Measurements from ENCODE around the gene EDAR. TPM values are rescaled to one million over a fixed set of nuclear protein-coding genes. Genes with fewer than 3 reads are reported as not detected.

Gene EDAR
- total RNA-seq, 1 experiment from 2014 or later = not detected

DNA sequence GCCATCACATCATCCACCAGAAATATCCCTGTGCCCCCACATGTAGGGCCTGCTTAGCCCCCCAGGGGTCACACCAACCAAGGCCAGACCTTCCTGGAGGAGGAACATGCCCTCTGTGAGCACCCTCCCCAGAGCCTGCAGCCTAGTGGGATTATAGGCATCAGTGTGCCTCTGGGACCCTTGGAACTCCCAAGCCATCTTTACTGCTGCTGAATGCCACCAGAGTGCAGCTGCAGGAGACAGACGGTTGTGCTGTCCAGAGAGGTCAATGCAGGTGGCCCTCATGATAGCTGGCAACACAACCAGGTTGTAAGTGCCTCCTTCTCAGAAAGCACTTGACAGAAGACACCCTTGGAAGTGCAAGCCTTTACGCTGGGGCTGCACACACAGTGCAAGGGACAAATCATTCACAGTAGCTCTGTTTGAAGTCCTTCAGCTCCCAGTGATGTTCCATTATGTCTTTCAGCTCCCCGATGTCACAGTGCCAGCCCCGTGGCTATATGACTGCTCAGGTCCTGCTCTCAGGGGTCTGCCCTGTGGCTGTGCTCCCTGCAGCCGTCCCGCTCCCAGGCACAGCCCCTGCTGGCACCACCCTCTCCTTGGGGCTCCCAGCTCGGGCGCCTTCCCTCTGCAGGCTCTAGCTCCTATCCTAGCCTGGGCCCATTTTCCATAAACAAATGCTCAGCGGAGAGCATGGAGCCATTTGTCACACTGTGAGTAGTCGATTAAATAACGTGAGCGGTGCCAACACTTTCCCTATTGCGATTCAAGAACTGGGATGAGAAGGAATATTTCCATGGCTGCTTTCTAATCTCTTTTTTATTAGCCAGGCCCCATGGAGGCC is 65.1 kb downstream of the EDAR start:
- no peak for DNase-seq (ENCODE audit: low read depth)

- DNase-seq (ENCODE audit: low read depth) = no peak
Observed at GRCh38 chr2:108923019-108923700, 65.9 kb downstream of the EDAR start.

GRCh38 chr2:108922141-108922915 is 66.7 kb downstream of the EDAR start:
- peak; percentile 73 for DNase-seq (ENCODE audit: low read depth)

DNA sequence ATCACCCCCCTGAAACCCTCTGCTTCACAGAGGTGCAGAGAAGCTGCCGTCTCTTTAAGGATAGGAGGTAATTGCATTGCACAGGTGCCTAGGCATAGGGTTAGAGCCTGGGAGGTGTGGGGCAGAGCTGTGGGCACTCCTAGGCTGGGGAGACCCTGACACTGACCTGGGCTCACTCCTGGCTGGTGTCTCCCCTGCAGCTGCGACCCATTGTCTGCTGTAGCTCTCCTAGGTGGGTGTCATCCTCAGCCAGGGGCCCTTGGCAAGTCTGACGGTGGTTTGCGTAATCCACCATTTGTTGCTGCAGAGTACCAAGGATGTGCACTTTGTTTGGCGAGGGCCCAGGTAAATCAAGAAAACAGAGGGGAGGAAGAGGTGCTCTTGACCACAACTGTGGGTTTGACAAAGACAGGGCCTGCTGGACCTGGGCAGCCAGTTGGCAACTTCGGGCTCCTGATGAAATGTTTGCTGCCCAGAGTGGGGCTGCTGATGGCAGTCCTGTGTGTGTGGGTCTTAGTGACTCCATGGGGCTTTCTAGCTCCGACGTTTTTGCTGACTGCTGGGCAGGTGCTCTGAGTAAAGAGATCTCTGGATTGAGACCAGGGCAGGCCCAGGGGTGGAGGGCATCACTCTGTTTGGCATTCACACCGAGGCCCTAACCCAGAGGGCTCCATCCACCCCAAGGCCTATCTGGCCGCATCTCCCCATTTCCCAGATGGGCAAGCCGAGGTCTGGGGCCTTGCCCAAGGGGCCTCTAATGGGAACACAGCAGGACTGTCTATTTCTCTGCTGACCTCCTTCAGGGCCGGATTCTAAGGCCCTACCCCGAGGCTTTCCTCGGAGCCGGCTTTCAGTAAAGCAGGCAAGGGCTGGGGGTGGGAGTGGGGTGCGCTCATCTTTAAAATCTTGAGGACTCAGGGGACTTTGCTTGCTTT is 67.7 kb downstream of the EDAR start:
- DNase-seq (ENCODE audit: low read depth) = no peak

DNA sequence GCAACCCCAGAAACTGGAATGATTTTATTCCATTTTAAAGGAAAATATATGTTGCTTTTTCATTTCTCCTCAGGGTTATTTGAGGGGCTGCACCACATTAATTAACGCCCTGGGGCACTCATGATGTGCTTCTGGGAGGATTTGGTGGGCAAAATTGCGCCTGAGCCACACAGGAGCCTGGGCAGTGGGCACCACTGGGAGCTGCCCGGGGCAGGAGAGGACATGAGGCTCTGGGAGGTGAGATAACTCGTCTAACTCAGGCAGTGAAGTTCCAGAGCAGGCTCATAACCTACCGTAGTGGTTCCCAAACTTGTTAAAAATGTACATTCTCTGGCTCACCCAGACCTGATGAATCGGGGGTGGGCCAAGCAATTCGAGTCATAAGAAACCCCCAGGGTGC is 68.3 kb downstream of the EDAR start:
- no peak for DNase-seq (ENCODE audit: low read depth)

- no peak for DNase-seq (ENCODE audit: low read depth)
Observed at GRCh38 chr2:108919571-108920373, 69.2 kb downstream of the EDAR start.

DNA sequence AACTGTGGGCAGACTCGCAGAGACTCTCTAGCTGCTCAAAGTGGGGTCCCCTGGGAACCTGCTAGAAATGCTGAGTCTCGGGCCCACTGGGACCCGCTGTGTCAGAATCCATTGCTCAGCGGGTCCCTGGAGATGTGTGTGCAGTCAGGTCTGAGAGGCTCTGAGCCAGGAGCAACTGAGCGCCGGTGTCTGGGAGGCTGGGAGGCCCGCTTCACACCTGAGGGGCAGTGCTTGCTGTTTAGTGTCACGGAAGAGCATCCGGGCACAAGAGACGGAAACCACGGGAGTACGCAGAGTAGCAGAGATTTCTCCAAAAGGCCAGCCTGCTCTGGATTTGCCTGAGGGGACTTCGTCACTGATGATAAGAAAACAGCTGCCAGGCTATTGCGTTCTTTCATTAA is 70.1 kb downstream of the EDAR start:
- peak; percentile 71 for DNase-seq (ENCODE audit: low read depth)

DNA sequence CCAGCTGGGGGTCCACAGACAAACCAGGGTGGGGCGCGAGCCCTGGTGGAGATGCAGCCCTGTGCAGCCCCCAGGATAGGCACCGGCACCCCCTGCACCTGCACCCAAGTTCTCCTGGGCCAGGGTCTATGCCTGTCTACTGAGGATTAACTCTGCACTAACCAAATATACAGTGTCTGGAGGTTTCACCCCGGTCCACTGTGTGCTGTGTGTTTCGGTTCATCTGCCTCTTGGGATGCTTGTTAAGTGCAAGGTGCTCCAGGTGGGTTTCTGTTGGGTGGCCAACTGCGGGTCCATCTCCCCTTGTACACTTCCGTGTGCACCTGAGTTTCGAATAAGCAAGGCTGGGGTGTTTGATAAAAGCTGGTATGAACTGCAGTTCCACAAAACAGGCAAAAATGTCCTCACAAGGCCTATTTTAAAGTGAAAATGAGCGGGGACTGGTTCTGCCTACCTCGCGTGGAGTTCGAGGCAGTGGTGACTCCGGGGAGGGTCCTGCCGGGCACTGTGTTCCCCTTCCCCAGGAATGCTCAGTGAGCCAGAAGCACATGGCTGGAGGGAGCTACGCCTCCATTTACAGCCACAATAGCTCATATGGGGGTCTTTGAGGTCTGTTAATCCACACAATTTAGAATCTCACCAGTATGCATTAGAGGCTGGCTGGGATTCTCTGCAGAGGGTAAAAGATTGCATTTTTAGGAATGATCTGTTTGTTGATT is 70.7 kb downstream of the EDAR start:
- DNase-seq (ENCODE audit: low read depth) = no peak

DNA sequence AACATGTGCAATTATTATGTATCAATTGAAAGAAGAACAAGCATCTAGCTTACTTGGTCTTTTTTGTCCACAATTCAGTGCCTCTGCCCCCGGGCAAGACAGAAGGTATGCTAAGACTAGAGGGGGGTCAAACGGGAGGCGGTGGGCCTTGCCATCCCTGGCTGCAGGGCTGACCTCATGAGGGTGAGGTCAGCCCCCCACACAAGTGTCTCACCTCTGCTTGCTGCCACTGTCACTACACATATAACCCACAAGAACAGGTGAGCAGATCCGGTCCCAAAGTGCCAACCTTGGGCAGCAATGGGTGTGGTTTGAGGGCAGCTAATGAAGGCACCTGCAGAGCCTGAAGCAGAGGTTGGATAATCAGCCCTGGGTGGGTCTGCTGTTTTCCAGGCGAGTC is 71.5 kb downstream of the EDAR start:
- DNase-seq (ENCODE audit: low read depth) = no peak

- no peak for DNase-seq (ENCODE audit: low read depth)
Observed at GRCh38 chr2:108916796-108917421, 72.1 kb downstream of the EDAR start.

GRCh38 chr2:108916122-108916795 is 72.8 kb downstream of the EDAR start:
- no peak for DNase-seq (ENCODE audit: low read depth)

DNA sequence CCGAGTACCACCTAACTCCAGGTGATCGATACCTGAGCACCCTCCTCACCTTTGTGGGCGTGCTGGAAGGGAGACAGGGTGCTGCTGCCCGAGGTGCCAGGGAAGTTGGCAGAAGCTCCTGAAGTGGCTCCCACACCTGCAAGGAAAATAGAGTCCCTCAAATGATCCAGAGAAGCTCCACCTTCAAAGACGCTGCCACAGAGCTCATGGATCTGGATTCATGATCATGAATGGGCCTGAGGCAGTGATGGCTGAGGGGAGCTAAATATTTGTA is 76.5 kb downstream of the EDAR start:
- no peak for DNase-seq (ENCODE audit: low read depth)

DNA sequence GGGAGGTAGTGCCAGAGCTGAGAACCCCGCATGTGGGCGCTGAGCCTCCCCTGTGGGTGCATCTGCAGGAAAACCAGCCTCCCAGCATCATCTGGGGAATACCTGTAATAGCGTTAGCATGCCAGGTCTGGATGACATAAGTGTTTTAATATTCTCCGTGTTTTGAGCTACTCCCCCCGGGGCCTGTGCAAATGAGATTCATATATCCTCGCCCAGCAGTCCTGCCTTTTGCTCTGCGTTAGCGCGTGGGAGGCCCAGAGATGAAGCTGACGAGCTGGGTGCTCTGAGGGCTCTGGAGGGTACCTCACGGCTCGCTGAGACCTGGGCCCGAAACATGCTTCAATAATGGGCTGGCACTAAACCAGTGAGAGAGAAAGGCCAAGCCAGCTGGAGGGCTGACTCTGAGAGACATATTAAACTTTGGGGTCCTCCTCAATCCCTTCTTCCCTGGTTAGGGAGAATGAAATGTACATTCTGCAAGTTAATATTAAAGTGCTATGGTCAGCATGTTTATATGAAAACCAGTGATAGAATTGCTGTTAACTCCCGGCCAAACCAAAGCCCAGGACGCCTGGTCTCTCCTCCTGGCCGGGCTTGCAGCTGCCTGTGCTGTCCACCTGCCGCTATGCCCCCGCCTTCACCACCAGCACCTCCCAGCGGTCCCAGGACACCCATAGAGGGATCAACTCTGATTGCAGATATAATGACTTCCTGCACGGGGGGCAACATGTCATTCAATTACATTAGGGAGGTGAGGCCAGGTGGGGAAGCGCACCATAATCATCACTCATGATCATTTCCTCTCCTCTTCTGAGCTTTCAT is 77.0 kb downstream of the EDAR start:
- DNase-seq (ENCODE audit: low read depth) = no peak

DNA sequence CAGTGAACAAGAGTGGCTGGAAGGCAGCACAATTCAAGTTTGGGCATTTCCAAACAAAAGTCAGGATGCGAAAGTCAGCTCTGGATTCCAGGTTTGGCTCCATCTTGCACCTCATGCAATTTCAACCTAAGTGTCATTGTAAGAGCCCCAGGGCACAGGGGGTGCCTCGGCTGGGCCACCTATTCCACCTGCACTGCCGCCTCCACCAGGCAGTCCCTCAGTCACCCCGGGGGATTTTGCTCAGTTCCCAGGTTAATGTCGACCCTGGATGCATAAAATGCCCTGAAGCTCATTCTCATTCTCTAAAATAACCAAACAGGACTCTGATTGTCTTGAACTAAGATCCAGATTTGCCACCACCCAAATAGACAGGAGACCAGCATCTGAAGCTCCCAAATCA is 77.6 kb downstream of the EDAR start:
- DNase-seq (ENCODE audit: low read depth) = no peak

DNA sequence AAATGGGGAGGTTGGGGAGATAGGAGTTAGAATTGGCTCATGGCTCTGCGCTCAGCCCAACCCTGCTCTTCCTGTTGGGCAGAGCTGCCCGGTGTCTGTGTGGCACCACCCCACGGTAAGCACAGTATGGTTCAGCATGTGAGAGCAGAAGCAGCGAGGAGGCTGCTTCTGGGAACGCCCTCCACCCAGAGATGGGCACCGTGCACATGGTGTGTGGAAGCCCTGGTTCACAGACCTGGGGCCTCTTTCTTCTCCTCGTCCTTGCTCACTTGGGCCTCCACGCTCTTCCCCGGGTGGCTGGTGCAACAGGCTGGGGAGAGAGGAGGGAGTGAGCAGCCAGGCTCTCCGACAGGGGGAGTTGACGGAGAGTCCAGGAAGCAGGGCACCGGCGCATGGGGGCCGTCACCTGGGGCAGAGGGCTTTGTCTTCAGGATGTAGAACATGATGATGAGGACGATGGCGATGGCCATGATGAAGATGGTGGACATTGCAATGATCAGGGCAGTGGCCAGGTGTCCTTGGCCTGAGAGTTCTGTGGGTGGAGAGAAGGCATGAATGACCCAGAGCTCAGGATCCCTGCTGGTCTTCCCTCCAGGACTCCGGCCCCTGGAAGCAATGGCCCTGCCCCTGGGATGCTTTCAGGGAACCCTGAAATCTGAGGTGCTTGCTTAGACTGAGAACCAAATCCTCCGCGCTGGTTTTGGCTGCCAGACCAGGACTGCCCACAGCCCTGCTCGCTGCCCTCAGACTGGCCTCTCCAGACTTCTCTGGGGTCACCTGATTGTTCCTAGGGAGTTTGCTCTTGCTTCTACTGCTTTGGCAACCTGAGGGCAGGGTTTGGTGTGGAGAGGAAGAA is 78.3 kb downstream of the EDAR start:
- DNase-seq (ENCODE audit: low read depth) = no peak

GRCh38 chr2:108910011-108910431 is 79.0 kb downstream of the EDAR start:
- DNase-seq (ENCODE audit: low read depth) = no peak

GRCh38 chr2:108909275-108909823 is 79.7 kb downstream of the EDAR start:
- DNase-seq (ENCODE audit: low read depth) = no peak
